Measurements from ENCODE around the gene ELL. TPM values are rescaled to one million over a fixed set of nuclear protein-coding genes. Genes with fewer than 3 reads are reported as not detected.

ELL gene
- total and polyA plus RNA-seq, 2 donors: 6.8 to 14.3 TPM

- DNase-seq (ENCODE audit: low read depth in 6 of 9, low spot score in 9 of 9): no peak
- Histone ChIP-seq H3K4me1 (ENCODE audit: control insufficient read depth in 2 of 2, insufficient read depth in 2 of 2, low read length in 2 of 2) (peaks cover 4 to 33% of the 10 kb centered on the region in 2 donors), H3K9me3 (ENCODE audit: control insufficient read depth in 2 of 2, insufficient read depth in 1 of 2, low read length in 1 of 2) (no peaks in the 10 kb centered on the region), H3K27me3 (ENCODE audit: control insufficient read depth in 2 of 2, insufficient read depth in 1 of 2, low read length in 1 of 2) (no peaks in the 10 kb centered on the region), H3K27ac (ENCODE audit: low read depth in 1 of 2, low read length in 1 of 2) (no peak overlapping the region), H3K4me3 (ENCODE audit: low read length in 2 of 2) (no peak overlapping the region), H3K36me3 (ENCODE audit: control insufficient read depth in 2 of 2, insufficient read depth in 2 of 2, low read length in 1 of 2) (peaks cover 0 to 5% of the 10 kb centered on the region in 2 donors)
- 98% methylated on average over 8 of the region's 8 CpGs for WGBS
Observed at GRCh38 chr19:18510216-18510615, 11.7 kb downstream of the ELL start.

GRCh38 chr19:18508585-18508984, 13.3 kb downstream of the ELL start:
- no peak overlapping the region for H3K27ac ChIP-seq (ENCODE audit: low read depth in 1 of 2, low read length in 1 of 2)
- 84% methylated on average over 7 of the region's 7 CpGs for WGBS
- no peaks in the 10 kb centered on the region for H3K27me3 ChIP-seq (ENCODE audit: control insufficient read depth in 2 of 2, insufficient read depth in 1 of 2, low read length in 1 of 2)
- no peaks in the 10 kb centered on the region for H3K36me3 ChIP-seq (ENCODE audit: control insufficient read depth in 2 of 2, insufficient read depth in 2 of 2, low read length in 1 of 2)
- H3K4me3 ChIP-seq (ENCODE audit: low read length in 2 of 2): no peak overlapping the region
- H3K4me1 ChIP-seq (ENCODE audit: control insufficient read depth in 2 of 2, insufficient read depth in 2 of 2, low read length in 2 of 2): peaks cover 4 to 43% of the 10 kb centered on the region in 2 donors
- DNase-seq (ENCODE audit: low read depth in 6 of 9, low spot score in 9 of 9): no peak
- H3K9me3 ChIP-seq (ENCODE audit: control insufficient read depth in 2 of 2, insufficient read depth in 1 of 2, low read length in 1 of 2): no peaks in the 10 kb centered on the region

- no peaks in the 10 kb centered on the region for H3K9me3 ChIP-seq (ENCODE audit: control insufficient read depth in 2 of 2, insufficient read depth in 1 of 2, low read length in 1 of 2)
- H3K36me3 ChIP-seq (ENCODE audit: control insufficient read depth in 2 of 2, insufficient read depth in 2 of 2, low read length in 1 of 2): no peaks in the 10 kb centered on the region
- peaks cover 4 to 50% of the 10 kb centered on the region in 2 donors for H3K4me1 ChIP-seq (ENCODE audit: control insufficient read depth in 2 of 2, insufficient read depth in 2 of 2, low read length in 2 of 2)
- no peaks in the 10 kb centered on the region for H3K27me3 ChIP-seq (ENCODE audit: control insufficient read depth in 2 of 2, insufficient read depth in 1 of 2, low read length in 1 of 2)
- 86% methylated on average over 11 of the region's 11 CpGs for WGBS
- no peak overlapping the region for H3K4me3 ChIP-seq (ENCODE audit: low read length in 2 of 2)
- peak overlapping the region in 1 of 2 donors; percentile 20 for H3K27ac ChIP-seq (ENCODE audit: low read depth in 1 of 2, low read length in 1 of 2)
- no peak for DNase-seq (ENCODE audit: low read depth in 6 of 9, low spot score in 9 of 9)
Observed at GRCh38 chr19:18507727-18508440, 14.0 kb downstream of the ELL start.

GRCh38 chr19:18507021-18507726, 14.7 kb downstream of the ELL start:
- H3K9me3 ChIP-seq (ENCODE audit: control insufficient read depth in 2 of 2, insufficient read depth in 1 of 2, low read length in 1 of 2): no peaks in the 10 kb centered on the region
- no peak overlapping the region for H3K4me3 ChIP-seq (ENCODE audit: low read length in 2 of 2)
- peaks cover 4 to 57% of the 10 kb centered on the region in 2 donors for H3K4me1 ChIP-seq (ENCODE audit: control insufficient read depth in 2 of 2, insufficient read depth in 2 of 2, low read length in 2 of 2)
- peak in 1 of 9 donors; percentile 39 for DNase-seq (ENCODE audit: low read depth in 6 of 9, low spot score in 9 of 9)
- no peaks in the 10 kb centered on the region for H3K27me3 ChIP-seq (ENCODE audit: control insufficient read depth in 2 of 2, insufficient read depth in 1 of 2, low read length in 1 of 2)
- H3K27ac ChIP-seq (ENCODE audit: low read depth in 1 of 2, low read length in 1 of 2): peak overlapping the region in 1 of 2 donors; percentile 20
- 65% methylated on average over 9 of the region's 9 CpGs for WGBS
- H3K36me3 ChIP-seq (ENCODE audit: control insufficient read depth in 2 of 2, insufficient read depth in 2 of 2, low read length in 1 of 2): no peaks in the 10 kb centered on the region

GRCh38 chr19:18506101-18506930, 15.6 kb downstream of the ELL start:
- H3K27ac ChIP-seq (ENCODE audit: low read depth in 1 of 2, low read length in 1 of 2): peak overlapping the region in 1 of 2 donors; percentile 82
- peaks cover 4 to 66% of the 10 kb centered on the region in 2 donors for H3K4me1 ChIP-seq (ENCODE audit: control insufficient read depth in 2 of 2, insufficient read depth in 2 of 2, low read length in 2 of 2)
- no peaks in the 10 kb centered on the region for H3K36me3 ChIP-seq (ENCODE audit: control insufficient read depth in 2 of 2, insufficient read depth in 2 of 2, low read length in 1 of 2)
- 89% methylated on average over 19 of the region's 19 CpGs for WGBS
- no peaks in the 10 kb centered on the region for H3K27me3 ChIP-seq (ENCODE audit: control insufficient read depth in 2 of 2, insufficient read depth in 1 of 2, low read length in 1 of 2)
- H3K4me3 ChIP-seq (ENCODE audit: low read length in 2 of 2): no peak overlapping the region
- no peak for DNase-seq (ENCODE audit: low read depth in 6 of 9, low spot score in 9 of 9)
- H3K9me3 ChIP-seq (ENCODE audit: control insufficient read depth in 2 of 2, insufficient read depth in 1 of 2, low read length in 1 of 2): no peaks in the 10 kb centered on the region

DNA sequence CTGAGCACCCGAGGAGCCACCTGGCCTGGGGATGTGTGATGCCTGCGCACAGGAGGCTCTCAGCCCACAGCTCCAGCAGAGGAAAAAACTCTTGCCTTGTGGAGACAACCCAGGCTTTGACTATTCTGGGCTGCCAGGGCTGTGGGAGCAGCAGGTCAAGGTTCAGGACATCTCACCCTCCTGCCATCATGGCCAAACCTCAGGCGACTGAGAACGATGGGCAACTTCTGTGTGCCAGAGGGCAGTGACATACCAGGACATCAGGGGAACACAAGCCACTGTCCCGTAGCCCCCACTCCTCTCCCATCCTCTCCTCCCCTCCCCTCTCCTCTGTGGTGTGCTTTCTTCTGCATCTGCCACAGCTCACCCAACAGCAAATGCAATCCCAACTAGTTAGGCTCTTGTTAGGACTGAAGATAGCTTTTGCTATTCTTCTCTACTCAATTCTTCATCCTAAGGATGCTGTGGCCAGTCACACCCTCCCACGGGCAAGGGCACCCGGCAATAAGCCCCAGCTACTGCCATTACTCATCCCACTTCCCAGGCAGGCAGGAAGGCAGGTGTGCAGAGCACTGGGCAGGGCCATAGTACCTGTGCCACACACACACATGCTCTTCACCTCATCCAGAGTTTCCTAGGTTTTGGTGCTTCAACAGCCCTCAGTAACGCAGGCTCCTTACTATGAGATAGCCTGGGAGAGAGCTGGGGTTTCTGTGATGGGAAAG, 16.8 kb downstream of the ELL start:
- H3K4me1 ChIP-seq (ENCODE audit: control insufficient read depth in 2 of 2, insufficient read depth in 2 of 2, low read length in 2 of 2): peaks cover 4 to 77% of the 10 kb centered on the region in 2 donors
- 93% methylated on average over 8 of the region's 8 CpGs for WGBS
- no peaks in the 10 kb centered on the region for H3K36me3 ChIP-seq (ENCODE audit: control insufficient read depth in 2 of 2, insufficient read depth in 2 of 2, low read length in 1 of 2)
- H3K4me3 ChIP-seq (ENCODE audit: low read length in 2 of 2): no peak overlapping the region
- no peak for DNase-seq (ENCODE audit: low read depth in 6 of 9, low spot score in 9 of 9)
- H3K27ac ChIP-seq (ENCODE audit: low read depth in 1 of 2, low read length in 1 of 2): peak overlapping the region; percentile 47 to 82
- no peaks in the 10 kb centered on the region for H3K27me3 ChIP-seq (ENCODE audit: control insufficient read depth in 2 of 2, insufficient read depth in 1 of 2, low read length in 1 of 2)
- no peaks in the 10 kb centered on the region for H3K9me3 ChIP-seq (ENCODE audit: control insufficient read depth in 2 of 2, insufficient read depth in 1 of 2, low read length in 1 of 2)

GRCh38 chr19:18503971-18504885, 17.6 kb downstream of the ELL start:
- H3K9me3 ChIP-seq (ENCODE audit: control insufficient read depth in 2 of 2, insufficient read depth in 1 of 2, low read length in 1 of 2): no peaks in the 10 kb centered on the region
- H3K27ac ChIP-seq (ENCODE audit: low read depth in 1 of 2, low read length in 1 of 2): peak overlapping the region; percentile 61 to 87
- 87% methylated on average over 20 of the region's 20 CpGs for WGBS
- DNase-seq (ENCODE audit: low read depth in 6 of 9, low spot score in 9 of 9): peak in 1 of 9 donors; percentile 39
- H3K4me3 ChIP-seq (ENCODE audit: low read length in 2 of 2): no peak overlapping the region
- no peaks in the 10 kb centered on the region for H3K36me3 ChIP-seq (ENCODE audit: control insufficient read depth in 2 of 2, insufficient read depth in 2 of 2, low read length in 1 of 2)
- H3K4me1 ChIP-seq (ENCODE audit: control insufficient read depth in 2 of 2, insufficient read depth in 2 of 2, low read length in 2 of 2): peaks cover 4 to 85% of the 10 kb centered on the region in 2 donors
- H3K27me3 ChIP-seq (ENCODE audit: control insufficient read depth in 2 of 2, insufficient read depth in 1 of 2, low read length in 1 of 2): no peaks in the 10 kb centered on the region
